ENCODE results near the gene MXD3. TPM values are rescaled to one million over a fixed set of nuclear protein-coding genes. Genes with fewer than 3 reads are reported as not detected.
A peak's percentile ranks its signal among the peaks of the same experiment; 100 is the strongest.
"Not testable (repeated sequence)": the region's sequence is repeated elsewhere in the genome, so short reads cannot be mapped to it uniquely, and the experiment has no call there.

Gene MXD3
- total RNA-seq, 1 donor from 2014 or later = 3.7 TPM

DNA sequence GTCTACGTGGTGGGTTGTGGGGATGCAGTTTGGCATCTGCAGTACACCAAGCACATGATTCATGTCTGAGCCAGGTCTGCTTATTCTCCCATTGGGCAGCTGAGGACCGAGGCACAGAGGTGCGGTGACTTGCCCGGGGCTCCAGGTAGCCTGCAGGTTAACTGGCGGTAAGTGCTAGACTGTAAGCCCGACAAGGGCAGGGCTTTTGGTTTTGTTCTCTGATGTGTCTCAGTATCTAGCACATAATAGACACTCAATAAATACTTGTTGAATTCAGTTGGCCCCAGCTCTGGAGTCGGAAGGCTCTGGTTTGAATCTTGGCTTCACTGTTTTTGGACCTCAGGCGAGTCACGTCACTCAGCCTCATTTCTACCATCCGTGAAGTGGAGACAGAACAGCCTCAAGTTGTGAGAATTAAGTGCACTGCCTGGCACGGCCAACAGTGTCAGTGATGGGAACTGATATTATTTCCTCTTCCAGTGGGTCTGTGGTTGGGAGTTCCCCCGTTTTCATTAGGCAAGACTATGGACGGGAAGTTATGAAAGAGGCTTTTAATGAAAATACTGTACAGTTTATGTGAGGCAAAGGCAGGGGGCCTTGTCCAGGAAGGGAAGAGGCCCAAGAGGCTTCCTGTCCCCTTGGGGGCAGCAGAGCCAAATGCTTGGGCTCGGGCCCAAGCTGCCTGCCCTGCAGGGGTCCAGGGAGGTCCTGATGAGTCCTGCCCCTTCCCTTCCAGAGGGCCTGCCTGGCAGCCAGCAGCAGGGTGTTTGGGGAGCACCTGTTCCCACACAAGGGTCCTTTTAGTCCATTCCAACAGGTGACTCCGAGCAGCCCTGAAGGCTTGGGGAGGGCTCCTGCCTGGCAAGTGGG lies 4.8 kb downstream of the MXD3 start:
- FAIRE-seq (no peak), DNase-seq (ENCODE audit: low spot score in 2 of 2) (no peak)

DNA sequence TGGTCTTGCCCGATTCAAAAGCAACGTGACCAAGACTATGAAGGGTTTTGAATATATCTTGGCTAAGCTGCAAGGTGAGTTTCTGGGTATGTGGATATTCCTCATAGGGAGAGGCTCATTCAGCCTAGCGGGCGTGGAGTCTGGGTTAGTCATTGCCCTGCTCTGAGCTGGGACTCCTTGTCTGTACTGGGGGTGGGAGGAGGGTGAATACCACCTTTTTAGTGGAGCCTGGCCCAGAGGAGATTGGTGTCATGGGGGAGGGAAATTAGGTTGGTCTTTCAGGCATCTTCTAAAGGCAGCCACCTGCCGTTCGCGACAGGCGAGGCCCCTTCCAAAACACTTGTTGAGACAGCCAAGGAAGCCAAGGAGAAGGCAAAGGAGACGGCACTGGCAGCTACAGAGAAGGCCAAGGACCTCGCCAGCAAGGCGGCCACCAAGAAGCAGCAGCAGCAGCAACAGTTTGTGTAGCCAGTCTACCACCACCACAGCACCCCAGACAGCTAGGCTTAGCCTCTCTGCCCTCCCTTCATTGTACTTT lies 5.5 kb downstream of the MXD3 start:
- FAIRE-seq; DNase-seq (ENCODE audit: low spot score in 2 of 2): not testable (repeated sequence)

DNA sequence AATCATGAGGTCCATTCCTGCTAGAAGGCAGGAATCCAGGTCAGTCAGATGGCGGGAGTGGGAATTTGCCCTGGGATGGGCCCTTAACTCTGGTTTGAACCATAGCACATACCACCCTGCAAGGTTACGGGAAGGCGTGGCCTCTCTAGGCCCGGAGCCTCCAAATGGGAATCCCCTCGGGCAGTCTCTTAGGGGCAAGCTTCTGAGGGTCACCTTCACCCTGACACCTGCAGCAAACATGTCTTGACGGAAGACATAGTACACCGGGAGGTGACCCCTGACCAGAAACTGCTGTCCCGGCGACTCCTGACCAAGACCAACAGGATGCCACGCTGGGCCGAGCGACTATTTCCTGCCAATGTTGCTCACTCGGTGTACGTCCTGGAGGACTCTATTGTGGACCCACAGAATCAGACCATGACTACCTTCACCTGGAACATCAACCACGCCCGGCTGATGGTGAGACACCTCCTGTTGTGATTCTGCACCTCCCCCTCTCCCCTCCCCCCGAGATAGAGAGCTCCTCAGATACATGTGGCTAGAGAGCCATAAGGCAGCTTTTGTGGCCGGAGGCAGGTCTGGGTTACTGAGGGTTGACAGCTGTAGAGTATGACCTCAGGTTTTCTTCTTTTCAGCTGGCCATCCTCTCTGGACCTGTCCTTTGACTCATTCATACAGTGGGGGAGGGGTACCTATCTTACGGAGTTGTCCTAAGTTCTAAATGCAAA lies 7.1 kb downstream of the MXD3 start:
- no peak for FAIRE-seq
- DNase-seq (ENCODE audit: low spot score in 2 of 2) = no peak

DNA sequence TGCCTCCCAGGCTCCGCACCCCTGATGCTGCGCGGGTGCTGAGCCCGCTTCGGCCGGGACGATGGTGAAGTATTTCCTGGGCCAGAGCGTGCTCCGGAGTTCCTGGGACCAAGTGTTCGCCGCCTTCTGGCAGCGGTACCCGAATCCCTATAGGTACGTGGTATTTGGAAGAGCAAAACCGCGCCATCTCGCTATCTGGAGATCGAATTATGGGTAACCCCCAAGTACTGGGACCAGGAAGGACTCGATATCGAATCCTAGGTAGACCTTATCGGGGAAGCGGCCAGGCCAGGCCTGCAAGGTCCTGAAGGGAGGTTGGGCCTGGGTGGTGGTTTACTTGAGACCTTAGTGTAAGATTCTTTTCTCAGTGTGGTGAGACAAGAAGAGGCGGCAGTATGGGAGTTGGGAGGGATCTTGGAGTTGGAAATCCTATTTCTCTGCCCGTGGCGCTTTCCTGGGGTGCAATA lies 7.7 kb downstream of the MXD3 start:
- DNase-seq (ENCODE audit: low spot score in 2 of 2) (no peak), FAIRE-seq (no peak)

DNA sequence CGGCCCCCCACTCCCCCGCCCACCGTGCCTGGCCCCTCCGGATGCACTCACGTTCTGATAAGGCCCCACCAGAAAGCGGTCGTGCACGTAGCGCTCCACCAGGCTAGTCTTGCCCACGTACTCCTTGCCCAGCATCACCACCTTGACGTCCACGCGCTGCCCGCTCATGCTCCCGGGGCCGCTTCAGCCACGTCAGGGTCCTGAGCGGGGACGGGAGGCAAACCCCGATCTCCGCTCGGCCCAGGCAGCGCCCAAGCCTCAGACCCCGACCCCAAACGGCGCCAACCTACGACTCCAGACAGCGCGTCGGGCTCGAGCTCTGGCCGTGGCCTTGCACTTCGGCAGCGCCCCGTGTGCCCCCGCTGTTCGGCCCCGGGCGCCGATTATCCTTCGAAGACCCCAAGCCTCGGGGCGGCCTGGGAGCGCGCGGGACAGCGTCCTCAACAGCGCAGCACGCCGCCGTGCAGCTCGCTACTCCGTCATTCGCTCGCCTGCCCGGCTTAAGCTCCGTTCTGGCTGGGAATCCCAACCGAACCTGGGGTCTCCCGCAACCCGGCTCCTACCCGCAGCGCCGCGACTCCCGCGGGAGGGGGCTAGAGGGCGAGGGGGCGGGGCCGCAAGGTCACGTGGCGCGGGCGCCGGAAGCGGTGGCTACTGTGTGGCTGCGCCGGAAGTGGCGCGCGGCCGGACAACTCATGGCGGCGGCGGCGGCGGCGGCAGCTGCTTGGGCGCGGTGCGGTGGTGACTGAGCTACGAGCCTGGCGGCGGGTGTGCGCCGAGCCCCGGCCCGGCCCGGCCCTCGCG lies 8.4 kb downstream of the MXD3 start, which contains the start of the genes PRELID1 and RAB24:
Gene PRELID1, plus strand, starts transcription at position 679 of the 804 bp plus-strand sequence. CDS start 187 bp downstream, outside the sequence.
Gene RAB24, minus strand, starts transcription at position 599 of the 804 bp plus-strand sequence. Its CDS starts 431 bp downstream, at position 168.
- DNase-seq (ENCODE audit: low spot score in 2 of 2) (peak; percentile 96 to 99), FAIRE-seq (no peak)

DNA sequence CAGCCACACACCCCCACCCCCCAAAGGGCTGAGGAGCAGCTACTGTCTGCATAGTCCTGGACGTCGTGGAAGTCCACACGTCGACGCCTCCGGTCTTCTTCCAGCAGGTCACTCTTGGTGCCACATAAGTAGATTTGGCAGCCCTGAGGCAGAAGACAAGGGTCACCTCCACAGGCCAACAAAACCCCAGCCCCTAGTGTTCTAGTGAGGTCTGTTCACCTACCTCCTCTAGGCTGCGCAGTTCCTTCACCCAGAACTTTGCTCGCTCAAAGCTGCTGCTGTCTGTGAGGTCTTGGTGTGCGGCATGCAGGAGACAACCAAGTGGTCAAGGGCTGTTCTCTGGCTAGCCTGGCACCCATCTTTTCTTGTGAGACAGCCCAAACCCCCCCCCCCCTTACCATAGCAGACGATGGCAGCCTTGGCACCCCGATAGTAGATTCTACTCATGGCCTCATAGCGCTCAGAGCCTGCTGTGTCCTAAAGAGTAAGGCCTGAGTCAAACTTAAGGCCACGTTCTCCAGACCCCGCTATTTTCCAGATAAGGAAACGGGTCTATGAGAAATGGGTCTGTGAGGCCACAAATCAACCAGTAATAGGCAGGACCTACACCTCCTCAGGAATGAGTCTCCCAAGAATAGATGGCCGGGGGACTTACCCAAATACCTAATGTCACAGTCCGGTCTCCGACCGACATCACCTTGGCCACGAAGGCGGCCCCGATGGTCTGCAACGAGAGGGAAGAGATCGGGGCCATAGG lies 9.2 kb downstream of the MXD3 start:
- DNase-seq (ENCODE audit: low spot score in 2 of 2) = no peak

GRCh38 chr5:177301503-177302165 lies 10.1 kb downstream of the MXD3 start:
- FAIRE-seq = no peak
- no peak for DNase-seq (ENCODE audit: low spot score in 2 of 2)

More for the DNA sequence above, 9.2 kb downstream of the MXD3 start:
- no peak for FAIRE-seq

DNA sequence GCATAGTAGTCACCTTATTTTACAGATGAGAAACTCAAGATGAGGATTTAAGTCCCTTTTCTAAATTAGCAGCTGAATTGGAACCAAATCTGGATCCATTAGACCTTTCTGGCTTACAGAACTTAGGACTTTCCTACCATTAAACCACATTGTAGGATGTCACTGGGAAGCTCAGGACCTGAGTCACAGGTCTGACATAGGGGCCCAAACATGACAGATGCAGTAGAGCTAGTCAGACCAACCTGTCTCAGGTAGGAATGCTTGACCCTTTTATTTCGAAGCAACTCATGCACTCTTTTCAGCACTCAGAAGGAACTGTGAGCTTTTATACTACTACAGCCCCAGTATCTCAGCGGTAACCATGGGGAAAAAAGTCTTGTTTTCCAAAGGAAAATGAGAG lies 10.7 kb downstream of the MXD3 start:
- FAIRE-seq = no peak
- DNase-seq (ENCODE audit: low spot score in 2 of 2) = no peak

DNA sequence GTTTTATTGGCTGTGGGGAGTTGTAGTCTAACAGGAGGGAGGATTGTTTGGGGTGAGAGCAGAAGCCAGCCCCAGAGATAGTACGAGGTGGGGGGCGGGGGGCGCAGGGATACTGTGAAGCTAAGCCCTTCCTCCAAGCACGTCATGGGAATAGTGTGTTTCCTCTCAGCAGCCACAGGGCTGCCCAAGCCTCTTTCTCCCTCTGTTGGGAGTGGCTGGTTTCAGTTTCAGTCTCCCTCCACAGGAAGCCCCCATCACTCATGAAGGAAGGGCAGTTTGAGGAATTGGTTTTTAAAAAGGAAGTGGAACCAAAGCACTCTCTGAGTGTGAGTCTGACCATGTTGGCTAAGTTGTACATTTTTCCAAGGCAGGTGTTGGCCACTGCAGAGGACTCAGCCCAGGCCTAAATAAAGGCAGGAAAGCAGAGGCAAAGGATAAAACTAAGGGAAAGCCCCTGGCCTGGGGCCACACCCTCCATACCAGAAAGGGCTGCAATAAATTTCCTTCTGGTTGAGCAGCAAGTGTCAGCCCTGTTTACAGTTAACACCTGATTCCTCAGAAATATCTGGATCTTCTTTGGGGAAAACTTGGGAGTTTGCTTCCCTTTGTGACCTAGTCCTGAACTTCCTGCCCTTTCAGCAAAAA lies 11.3 kb downstream of the MXD3 start:
- no peak for FAIRE-seq
- no peak for DNase-seq (ENCODE audit: low spot score in 2 of 2)

DNA sequence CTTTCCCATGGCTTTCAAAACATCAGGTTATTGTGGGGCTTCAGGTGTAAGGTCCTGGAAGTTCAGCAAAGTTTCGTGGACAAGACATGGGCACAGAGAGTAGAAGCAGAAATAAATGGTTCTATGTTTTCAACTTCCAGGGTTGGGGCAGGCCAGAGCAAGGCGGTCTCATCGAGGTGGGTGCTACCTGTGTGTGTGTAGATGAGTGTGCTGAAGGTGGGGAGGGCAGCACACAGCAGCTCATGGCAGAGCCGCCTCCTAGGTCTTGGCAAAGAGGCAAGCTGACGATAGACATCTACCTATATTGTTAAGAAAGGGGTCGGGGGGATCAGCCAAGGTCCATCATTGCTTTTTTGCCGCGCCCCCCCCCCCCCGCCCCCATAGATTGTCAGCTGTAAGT lies 12.0 kb downstream of the MXD3 start:
- DNase-seq (ENCODE audit: low spot score in 2 of 2) = no peak
- FAIRE-seq = no peak

- FAIRE-seq = no peak
- DNase-seq (ENCODE audit: low spot score in 2 of 2) = no peak
These were observed 13.8 kb downstream of the MXD3 start for GRCh38 chr5:177297922-177298321.

DNA sequence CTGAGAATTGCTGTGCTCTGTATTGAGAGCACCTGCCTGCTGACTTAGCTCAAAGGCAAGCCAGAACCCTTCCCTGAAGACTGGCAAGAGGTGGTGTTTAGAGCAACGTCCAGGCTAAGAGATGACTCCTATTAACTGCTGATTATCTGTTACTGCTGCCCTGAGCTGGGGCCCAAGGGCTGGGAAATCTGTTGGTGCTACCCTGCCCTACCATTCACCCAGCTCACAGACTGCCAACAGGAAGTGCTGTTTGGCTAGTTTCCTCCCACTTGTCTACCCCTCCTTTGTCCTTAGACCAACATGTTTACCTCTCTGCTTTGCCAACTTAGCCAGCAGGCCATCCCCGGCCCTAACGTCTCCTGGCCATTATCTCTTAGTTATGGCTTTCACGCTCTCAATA lies 15.1 kb downstream of the MXD3 start:
- DNase-seq (ENCODE audit: low spot score in 2 of 2) (no peak), FAIRE-seq (no peak)

GRCh38 chr5:177295924-177296323 lies 15.8 kb downstream of the MXD3 start:
- FAIRE-seq = no peak
- DNase-seq (ENCODE audit: low spot score in 2 of 2) = no peak

GRCh38 chr5:177294632-177295031 lies 17.1 kb downstream of the MXD3 start:
- DNase-seq (ENCODE audit: low spot score in 2 of 2) = no peak
- FAIRE-seq = no peak

DNA sequence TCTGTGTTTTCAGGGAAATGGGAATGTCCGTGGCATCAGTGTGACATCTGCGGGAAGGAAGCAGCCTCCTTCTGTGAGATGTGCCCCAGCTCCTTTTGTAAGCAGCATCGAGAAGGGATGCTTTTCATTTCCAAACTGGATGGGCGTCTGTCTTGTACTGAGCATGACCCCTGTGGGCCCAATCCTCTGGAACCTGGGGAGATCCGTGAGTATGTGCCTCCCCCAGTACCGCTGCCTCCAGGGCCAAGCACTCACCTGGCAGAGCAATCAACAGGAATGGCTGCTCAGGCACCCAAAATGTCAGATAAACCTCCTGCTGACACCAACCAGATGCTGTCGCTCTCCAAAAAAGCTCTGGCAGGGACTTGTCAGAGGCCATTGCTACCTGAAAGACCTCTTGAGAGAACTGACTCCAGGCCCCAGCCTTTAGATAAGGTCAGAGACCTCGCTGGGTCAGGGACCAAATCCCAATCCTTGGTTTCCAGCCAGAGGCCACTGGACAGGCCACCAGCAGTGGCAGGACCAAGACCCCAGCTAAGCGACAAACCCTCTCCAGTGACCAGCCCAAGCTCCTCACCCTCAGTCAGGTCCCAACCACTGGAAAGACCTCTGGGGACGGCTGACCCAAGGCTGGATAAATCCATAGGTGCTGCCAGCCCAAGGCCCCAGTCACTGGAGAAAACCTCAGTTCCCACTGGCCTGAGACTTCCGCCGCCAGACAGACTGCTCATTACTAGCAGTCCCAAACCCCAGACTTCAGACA lies 17.7 kb downstream of the MXD3 start:
- no peak for DNase-seq (ENCODE audit: low spot score in 2 of 2)
- FAIRE-seq = no peak

GRCh38 chr5:177291735-177292134 lies 20.0 kb downstream of the MXD3 start:
- DNase-seq (ENCODE audit: low spot score in 2 of 2) (no peak), FAIRE-seq (no peak)

DNA sequence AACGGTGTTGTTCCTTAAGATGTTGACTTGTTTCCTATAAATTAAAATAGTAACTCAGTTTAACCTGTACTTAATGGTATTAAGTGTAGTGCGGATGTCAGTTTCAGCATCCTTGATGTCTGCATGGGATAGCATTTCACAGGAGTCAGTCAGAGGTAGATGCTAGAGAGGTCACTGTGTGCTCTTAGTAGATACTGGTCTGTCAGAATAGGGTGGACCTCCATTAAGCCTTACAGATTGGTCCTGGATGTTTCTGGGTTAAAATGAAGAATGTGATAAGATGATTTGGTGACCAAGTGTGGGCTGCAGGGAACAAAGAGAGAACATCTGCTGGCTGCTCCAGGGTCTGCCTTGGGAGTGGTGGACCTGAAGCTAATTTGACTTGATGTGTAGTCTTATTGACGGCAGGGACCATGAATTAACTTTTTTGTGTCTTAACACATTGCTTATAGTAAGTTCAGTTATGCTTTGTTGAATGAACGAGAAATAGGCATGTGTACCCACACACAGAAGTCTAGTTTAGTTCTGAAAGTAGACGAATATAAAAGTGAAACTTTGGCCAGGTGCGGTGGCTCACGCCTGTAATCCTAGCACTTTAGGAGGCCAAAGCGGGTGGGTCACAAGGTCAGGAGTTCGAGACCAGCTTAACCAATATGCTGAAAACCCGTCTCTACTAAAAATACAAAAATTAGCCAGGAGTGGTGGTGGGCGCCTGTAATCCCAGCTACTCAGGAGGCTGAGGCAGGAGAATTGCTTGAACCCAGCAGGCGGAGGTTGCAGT lies 20.7 kb downstream of the MXD3 start:
- DNase-seq (ENCODE audit: low spot score in 2 of 2) (no peak), FAIRE-seq (no peak)

Measured in frontal cortex (tissue), 4 donors.